Measurements from ENCODE around the gene CAMK1. TPM values are rescaled to one million over a fixed set of nuclear protein-coding genes. Genes with fewer than 3 reads are reported as not detected.
A peak's percentile ranks its signal among the peaks of the same experiment; 100 is the strongest.

Gene CAMK1
- total and polyA plus RNA-seq, 2 donors from 2014 or later = 31.2 to 52.7 TPM

GRCh38 chr3:9808345-9809037 is 38.7 kb upstream of the CAMK1 start:
- FAIRE-seq (no peak), DNase-seq (peak in 1 of 5 donors; percentile 37)
- TF ChIP-seq CTCF (IDR thresholded peaks at IDR 0.05; ENCODE audit: borderline replicate concordance, extremely low read depth, insufficient read depth) = no peak
- no peak overlapping the region for H3K9ac ChIP-seq (ENCODE audit: low read length in 3 of 3)
- no peaks in the 10 kb centered on the region for H3K9me3 ChIP-seq (ENCODE audit: control insufficient read depth in 2 of 3, insufficient read depth in 1 of 3, low read length in 3 of 3)
- peaks cover 0 to 29% (median 6%) of the 10 kb centered on the region in 3 donors for H3K4me1 ChIP-seq (ENCODE audit: control insufficient read depth in 2 of 3, insufficient read depth in 2 of 3, low read depth in 1 of 3, low read length in 3 of 3)
- H3K27me3 ChIP-seq (ENCODE audit: control insufficient read depth, insufficient read depth, low read length) = no peaks in the 10 kb centered on the region
- H3K27ac ChIP-seq (ENCODE audit: low read depth in 2 of 2, low read length in 2 of 2) = peak overlapping the region; percentile 91
- H3K4me3 ChIP-seq (ENCODE audit: low read length in 3 of 3) = no peak overlapping the region
- peaks cover 7 to 18% (median 10%) of the 10 kb centered on the region in 3 donors for H3K36me3 ChIP-seq (ENCODE audit: control insufficient read depth in 2 of 3, insufficient read depth in 3 of 3, low read length in 3 of 3)
- intact Hi-C loops (cut with DNase I) = no loop called here

- Histone ChIP-seq H3K27ac (ENCODE audit: low read depth in 2 of 2, low read length in 2 of 2) (no peak overlapping the region), H3K9ac (ENCODE audit: low read length in 3 of 3) (no peak overlapping the region), H3K4me3 (ENCODE audit: low read length in 3 of 3) (no peak overlapping the region), H3K9me3 (ENCODE audit: control insufficient read depth in 2 of 3, insufficient read depth in 1 of 3, low read length in 3 of 3) (no peaks in the 10 kb centered on the region), H3K4me1 (ENCODE audit: control insufficient read depth in 2 of 3, insufficient read depth in 2 of 3, low read depth in 1 of 3, low read length in 3 of 3) (peaks cover 0 to 29% (median 6%) of the 10 kb centered on the region in 3 donors), H3K27me3 (ENCODE audit: control insufficient read depth, insufficient read depth, low read length) (no peaks in the 10 kb centered on the region), H3K36me3 (ENCODE audit: control insufficient read depth in 2 of 3, insufficient read depth in 3 of 3, low read length in 3 of 3) (peaks cover 7 to 23% (median 15%) of the 10 kb centered on the region in 3 donors)
- intact Hi-C loops (cut with DNase I) = no loop called here
- DNase-seq (no peak), FAIRE-seq (no peak)
- TF ChIP-seq CTCF (IDR thresholded peaks at IDR 0.05; ENCODE audit: borderline replicate concordance, extremely low read depth, insufficient read depth) = no peak
These were observed 38.2 kb upstream of the CAMK1 start for GRCh38 chr3:9807981-9808344.

- Histone ChIP-seq H3K9ac (ENCODE audit: low read length in 3 of 3) (no peak overlapping the region), H3K36me3 (ENCODE audit: control insufficient read depth in 2 of 3, insufficient read depth in 3 of 3, low read length in 3 of 3) (peaks cover 7 to 24% (median 17%) of the 10 kb centered on the region in 3 donors), H3K27me3 (ENCODE audit: control insufficient read depth, insufficient read depth, low read length) (no peaks in the 10 kb centered on the region), H3K4me3 (ENCODE audit: low read length in 3 of 3) (no peak overlapping the region), H3K4me1 (ENCODE audit: control insufficient read depth in 2 of 3, insufficient read depth in 2 of 3, low read depth in 1 of 3, low read length in 3 of 3) (peaks cover 0 to 29% (median 6%) of the 10 kb centered on the region in 3 donors), H3K27ac (ENCODE audit: low read depth in 2 of 2, low read length in 2 of 2) (no peak overlapping the region), H3K9me3 (ENCODE audit: control insufficient read depth in 2 of 3, insufficient read depth in 1 of 3, low read length in 3 of 3) (no peaks in the 10 kb centered on the region)
- FAIRE-seq = no peak
- intact Hi-C loops (cut with DNase I) = no loop called here
- no peak for TF ChIP-seq CTCF (IDR thresholded peaks at IDR 0.05; ENCODE audit: borderline replicate concordance, extremely low read depth, insufficient read depth)
- no peak for DNase-seq
These were observed 37.2 kb upstream of the CAMK1 start for GRCh38 chr3:9806688-9807589.

Measured in kidney (tissue), 14 donors.